Neural crest cell (in vitro differentiated cells): ENCODE data around the gene EGR4. TPM values are rescaled to one million over a fixed set of nuclear protein-coding genes. Genes with fewer than 3 reads are reported as not detected.

Experiments
- DNase-seq: peaks from one replicate; pipeline ENCODE4 v3.0.0; 2021; ENCODE audit warnings: low read depth, mixed read lengths, low spot score
- H3K27ac Mint-ChIP-seq: one replicate; pipeline ENCODE4 v1.8.0; 2021; ENCODE audit warnings: mild to moderate bottlenecking, mixed read lengths; ENCODE audit not compliant: unreplicated experiment
- H3K27me3 Mint-ChIP-seq: 2 replicates; pipeline ENCODE4 v1.8.0; 2021; ENCODE audit warnings: low read depth, mild to moderate bottlenecking, mixed read lengths
- H3K36me3 Mint-ChIP-seq: 2 replicates; pipeline ENCODE4 v1.8.0; 2021; ENCODE audit warnings: low read depth, mild to moderate bottlenecking, mixed read lengths
- H3K4me1 Mint-ChIP-seq: 2 replicates; pipeline ENCODE4 v1.8.0; 2021; ENCODE audit warnings: mixed read lengths
- H3K4me3 Mint-ChIP-seq: one replicate; pipeline ENCODE4 v1.8.0; 2021; ENCODE audit warnings: mild to moderate bottlenecking, mixed read lengths
- H3K9me3 Mint-ChIP-seq: 2 replicates; pipeline ENCODE4 v1.8.0; 2021; ENCODE audit warnings: mixed read lengths
- CTCF ChIP-seq: fragments of 200-600 bp; sonication (generic); conservative IDR thresholded peaks from 2 replicates; pipeline ENCODE4 v1.5.0; 2021; ENCODE audit warnings: antibody characterized with exemption, mild to moderate bottlenecking
- total RNA-seq: library from RNA; stranded (reverse); gene quantifications from 2 replicates; pipeline ENCODE4 v1.2.1, GENCODE V29; 2021

The EGR4 gene
- total RNA-seq, 1 donor from 2014 or later: not detected

- TF ChIP-seq CTCF: no peak
- peaks cover 95% of the 10 kb centered on the region for H3K27me3 Mint-ChIP-seq
- H3K4me1 Mint-ChIP-seq: peaks cover 5% of the 10 kb centered on the region
- no peak overlapping the region for H3K27ac Mint-ChIP-seq
- H3K9me3 Mint-ChIP-seq: no peaks in the 10 kb centered on the region
- DNase-seq: no peak
- no peak overlapping the region for H3K4me3 Mint-ChIP-seq
- no peaks in the 10 kb centered on the region for H3K36me3 Mint-ChIP-seq
These were observed 8.3 kb upstream of the EGR4 start for GRCh38 chr2:73301636-73302035.

- Mint-ChIP-seq H3K36me3 (no peaks in the 10 kb centered on the region), H3K4me1 (peaks cover 5% of the 10 kb centered on the region), H3K9me3 (no peaks in the 10 kb centered on the region), H3K27me3 (peaks cover 97% of the 10 kb centered on the region), H3K27ac (no peak overlapping the region), H3K4me3 (no peak overlapping the region)
- DNase-seq: no peak
- TF ChIP-seq CTCF: no peak
These were observed 7.6 kb upstream of the EGR4 start for GRCh38 chr2:73300926-73301325.

GRCh38 chr2:73297586-73297985 lies 4.2 kb upstream of the EGR4 start:
- no peak for DNase-seq
- Mint-ChIP-seq H3K4me3 (no peak overlapping the region), H3K27ac (no peak overlapping the region), H3K9me3 (no peaks in the 10 kb centered on the region), H3K27me3 (peaks cover 96% of the 10 kb centered on the region), H3K36me3 (no peaks in the 10 kb centered on the region), H3K4me1 (peaks cover 5% of the 10 kb centered on the region)
- no peak for TF ChIP-seq CTCF

- Mint-ChIP-seq H3K4me3 (no peak overlapping the region), H3K36me3 (no peaks in the 10 kb centered on the region), H3K9me3 (no peaks in the 10 kb centered on the region), H3K27ac (no peak overlapping the region), H3K4me1 (peaks cover 5% of the 10 kb centered on the region), H3K27me3 (peaks cover 96% of the 10 kb centered on the region)
- TF ChIP-seq CTCF: no peak
- no peak for DNase-seq
These were observed 3.8 kb upstream of the EGR4 start for GRCh38 chr2:73297151-73297559.

GRCh38 chr2:73295751-73296400 lies 2.5 kb upstream of the EGR4 start:
- Mint-ChIP-seq H3K36me3 (no peaks in the 10 kb centered on the region), H3K9me3 (no peaks in the 10 kb centered on the region), H3K4me1 (peaks cover 12% of the 10 kb centered on the region), H3K27ac (no peak overlapping the region), H3K27me3 (peaks cover 96% of the 10 kb centered on the region), H3K4me3 (no peak overlapping the region)
- DNase-seq: no peak
- TF ChIP-seq CTCF: no peak
